Keratinocyte (primary cell): ENCODE measurements around the gene SETD9. TPM values are rescaled to one million over a fixed set of nuclear protein-coding genes. Genes with fewer than 3 reads are reported as not detected.

Source experiments
- DNase-seq: peaks from one replicate; pipeline ENCODE4 v3.0.0-alpha.2; 2011; ENCODE audit warnings: low read depth, missing footprints, low spot score
- FAIRE-seq: peaks from 2 replicates; lab custom pipeline; 2011; peaks lifted over from hg19 to GRCh38; lab: Jason Lieb, UNC
- H2AFZ ChIP-seq: 2 replicates; pipeline ENCODE4 v1.6.0; 2012; ENCODE audit warnings: low read length, control low read depth, inconsistent platforms; ENCODE audit not compliant: control insufficient read depth
- H3K27ac ChIP-seq: 2 replicates; pipeline ENCODE4 v1.5.1; 2011; ENCODE audit warnings: low read length; ENCODE audit not compliant: control insufficient read depth, insufficient read depth
- H3K27me3 ChIP-seq: 3 replicates; pipeline ENCODE4 v1.6.0; 2011; ENCODE audit warnings: low read length; ENCODE audit not compliant: control insufficient read depth, insufficient read depth; ENCODE audit errors: extremely low read depth
- H3K36me3 ChIP-seq, 2 experiments: 2 replicates in 1 of 2; 3 replicates in 1 of 2; pipeline ENCODE4 v1.5.1; 2011; ENCODE audit warnings: low read length in 2 of 2, mild to moderate bottlenecking in 1 of 2; ENCODE audit not compliant: control insufficient read depth in 2 of 2, insufficient read depth in 2 of 2; ENCODE audit errors: extremely low read depth in 1 of 2
- H3K4me1 ChIP-seq: 3 replicates; pipeline ENCODE4 v1.5.1; 2011; ENCODE audit warnings: low read length; ENCODE audit not compliant: control insufficient read depth, insufficient read depth; ENCODE audit errors: extremely low read depth
- H3K4me2 ChIP-seq: 3 replicates; pipeline ENCODE4 v1.6.0; 2011; ENCODE audit warnings: low read depth, low read length; ENCODE audit not compliant: control insufficient read depth, insufficient read depth; ENCODE audit errors: extremely low read depth
- H3K4me3 ChIP-seq, 3 experiments: fragments of 200-600 bp in 1 of 3; sonication (generic) in 1 of 3; 2 replicates in 2 of 3; 3 replicates in 1 of 3; pipeline ENCODE4 v1.5.1; 2011 to 2016; ENCODE audit warnings: low read length in 3 of 3, mild to moderate bottlenecking in 3 of 3, control low read depth in 2 of 3, inconsistent platforms in 1 of 3, low read depth in 1 of 3, mixed read lengths in 1 of 3, mixed run types in 1 of 3, moderate library complexity in 1 of 3; ENCODE audit not compliant: control insufficient read depth in 2 of 3, insufficient read depth in 2 of 3; ENCODE audit errors: extremely low read depth in 1 of 3
- H3K79me2 ChIP-seq: 2 replicates; pipeline ENCODE4 v1.6.0; 2012; ENCODE audit warnings: low read length; ENCODE audit not compliant: control insufficient read depth, insufficient read depth
- H3K9ac ChIP-seq: 3 replicates; pipeline ENCODE4 v1.6.0; 2011; ENCODE audit warnings: low read length; ENCODE audit not compliant: control insufficient read depth, insufficient read depth; ENCODE audit errors: extremely low read depth
- H3K9me1 ChIP-seq: 3 replicates; pipeline ENCODE4 v1.6.0; 2011; ENCODE audit warnings: low read length; ENCODE audit not compliant: control insufficient read depth, insufficient read depth; ENCODE audit errors: extremely low read depth
- H3K9me3 ChIP-seq: 2 replicates; pipeline ENCODE4 v1.5.1; 2012; ENCODE audit warnings: low read depth, low read length; ENCODE audit not compliant: control insufficient read depth
- H4K20me1 ChIP-seq: 3 replicates; pipeline ENCODE4 v1.6.0; 2011; ENCODE audit warnings: low read length; ENCODE audit not compliant: control insufficient read depth, insufficient read depth; ENCODE audit errors: extremely low read depth
- CTCF ChIP-seq, 3 experiments: IDR thresholded peaks in 1 of 3; conservative IDR thresholded peaks in 1 of 3; optimal IDR thresholded peaks in 1 of 3; 2 replicates in 2 of 3; 3 replicates in 1 of 3; pipeline versions ENCODE3 to v1.5.1; 2011; ENCODE audit warnings: low read length in 3 of 3, mild to moderate bottlenecking in 3 of 3, moderate library complexity in 2 of 3, control low read depth in 1 of 3, inconsistent platforms in 1 of 3; ENCODE audit not compliant: insufficient read depth in 2 of 3; ENCODE audit errors: extremely low read depth in 1 of 3
- EZH2 ChIP-seq: IDR thresholded peaks from one replicate; pipeline ENCODE4 v1.6.1; 2012; ENCODE audit warnings: inconsistent platforms, mild to moderate bottlenecking, low read length, moderate library complexity
- dilution Hi-C: fragments of 300-500 bp; cut with MboI; formaldehyde crosslinking; loops from one replicate; pipeline ENCODE4 v1.7.0; 2020; ENCODE audit warnings: low sequenced_read_pairs; ENCODE audit not compliant: extremely low pct_ligation_motif_present
- polyA plus RNA-seq, 5 experiments: library from polyadenylated mRNA; depleted of rRNA in 3 of 5; stranded (reverse) in 3 of 5; stranded (forward) in 1 of 5; unstranded in 1 of 5; fragments of >200 nt; gene quantifications; 1 replicate in 1 of 5; 2 replicates in 3 of 5; 3 replicates in 1 of 5; pipeline versions ENCODE4 v1.2.1 to v1.2.3, GENCODE V29; 2011 to 2012; ENCODE audit warnings: missing spikeins in 2 of 5, low read depth in 1 of 5, low replicate concordance in 1 of 5

The SETD9 gene
- polyA plus RNA-seq, 1 donor (not counting 4 experiments of a cell fraction or from before 2014, with no cell fraction given) = 4.7 TPM

GRCh38 chr5:56919942-56920662 is 10.7 kb downstream of the SETD9 start:
- dilution Hi-C loops = no loop called here
- H3K27me3 ChIP-seq = no peaks in the 10 kb centered on the region
- H3K4me1 ChIP-seq = no peaks in the 10 kb centered on the region
- no peaks in the 10 kb centered on the region for H4K20me1 ChIP-seq
- no peak overlapping the region for H3K4me2 ChIP-seq
- DNase-seq (no peak), FAIRE-seq (no peak)
- no peak overlapping the region for H3K27ac ChIP-seq
- H2AFZ ChIP-seq = no peak overlapping the region
- H3K4me3 ChIP-seq = no peak overlapping the region
- H3K9me1 ChIP-seq = no peaks in the 10 kb centered on the region
- no peaks in the 10 kb centered on the region for H3K9me3 ChIP-seq
- H3K9ac ChIP-seq = no peak overlapping the region
- peaks cover 6 to 12% of the 10 kb centered on the region in 2 experiments for H3K36me3 ChIP-seq
- no peaks in the 10 kb centered on the region for H3K79me2 ChIP-seq
- no peak for TF ChIP-seq CTCF (optimal IDR thresholded peaks at IDR 0.05 in 1 of 3, IDR thresholded peaks at IDR 0.05 in 1 of 3, conservative IDR thresholded peaks at IDR 0.05 in 1 of 3; ENCODE audit: extremely low read depth in 1 of 3, insufficient read depth in 2 of 3, low read length in 3 of 3)
- no peak for TF ChIP-seq EZH2

- Histone ChIP-seq H3K9me1 (no peaks in the 10 kb centered on the region), H3K9me3 (no peaks in the 10 kb centered on the region), H3K27ac (no peak overlapping the region), H4K20me1 (no peaks in the 10 kb centered on the region), H3K27me3 (no peaks in the 10 kb centered on the region), H3K79me2 (no peaks in the 10 kb centered on the region), H3K36me3 (peaks cover 8 to 17% of the 10 kb centered on the region in 2 experiments), H3K9ac (no peak overlapping the region), H3K4me1 (no peaks in the 10 kb centered on the region), H3K4me3 (no peak overlapping the region), H2AFZ (no peak overlapping the region), H3K4me2 (no peak overlapping the region)
- no peak for DNase-seq
- no peak for FAIRE-seq
- dilution Hi-C loops = no loop called here
- TF ChIP-seq EZH2 (no peak), CTCF (optimal IDR thresholded peaks at IDR 0.05 in 1 of 3, IDR thresholded peaks at IDR 0.05 in 1 of 3, conservative IDR thresholded peaks at IDR 0.05 in 1 of 3; ENCODE audit: extremely low read depth in 1 of 3, insufficient read depth in 2 of 3, low read length in 3 of 3) (no peak)
Measured at GRCh38 chr5:56922922-56923321, 13.5 kb downstream of the SETD9 start.
